NCI-H146 (cell line): Measurements from ENCODE around the gene SLC9A8.
"Not testable (repeated sequence)": the region's sequence is repeated elsewhere in the genome, so short reads cannot be mapped to it uniquely, and the experiment has no call there.

Source experiments
- DNase-seq: peaks from one replicate; lab custom pipeline; 2025; lab: John Stamatoyannopoulos, UW

SLC9A8 gene

GRCh38 chr20:49851991-49852390 lies 39.4 kb downstream of the SLC9A8 start:
- DNase-seq: no peak

GRCh38 chr20:49852522-49853080 lies 40.0 kb downstream of the SLC9A8 start:
- no peak for DNase-seq

GRCh38 chr20:49853640-49854039 lies 41.0 kb downstream of the SLC9A8 start:
- DNase-seq: no peak

GRCh38 chr20:49854190-49854875 lies 41.7 kb downstream of the SLC9A8 start:
- no peak for DNase-seq

- DNase-seq: no peak
Measured at GRCh38 chr20:49856904-49857303, 44.3 kb downstream of the SLC9A8 start.

GRCh38 chr20:49858076-49858585 lies 45.5 kb downstream of the SLC9A8 start:
- DNase-seq: no peak

- no peak for DNase-seq
Measured at GRCh38 chr20:49859011-49859410, 46.4 kb downstream of the SLC9A8 start.

- no peak for DNase-seq
Measured at GRCh38 chr20:49859807-49860206, 47.2 kb downstream of the SLC9A8 start.

- not testable (repeated sequence) for DNase-seq
Measured at GRCh38 chr20:49861232-49861631, 48.6 kb downstream of the SLC9A8 start.

GRCh38 chr20:49862607-49863200 lies 50.1 kb downstream of the SLC9A8 start:
- DNase-seq: no peak

GRCh38 chr20:49863666-49864065 lies 51.0 kb downstream of the SLC9A8 start:
- no peak for DNase-seq

- no peak for DNase-seq
Measured at GRCh38 chr20:49865559-49865958, 52.9 kb downstream of the SLC9A8 start.

- DNase-seq: no peak
Measured at GRCh38 chr20:49866051-49866450, 53.4 kb downstream of the SLC9A8 start.

- peak; percentile 78 for DNase-seq
Measured at GRCh38 chr20:49867453-49868215, 55.0 kb downstream of the SLC9A8 start.

GRCh38 chr20:49868538-49868937 lies 55.9 kb downstream of the SLC9A8 start:
- DNase-seq: no peak

GRCh38 chr20:49868964-49869363 lies 56.3 kb downstream of the SLC9A8 start:
- DNase-seq: no peak

GRCh38 chr20:49870261-49870660 lies 57.6 kb downstream of the SLC9A8 start:
- DNase-seq: no peak

GRCh38 chr20:49871391-49871948 lies 58.8 kb downstream of the SLC9A8 start:
- no peak for DNase-seq

GRCh38 chr20:49872056-49872455 lies 59.4 kb downstream of the SLC9A8 start:
- DNase-seq: no peak

- DNase-seq: no peak
Measured at GRCh38 chr20:49874696-49875095, 62.1 kb downstream of the SLC9A8 start.

- peak; percentile 12 for DNase-seq
Measured at GRCh38 chr20:49877386-49877921, 64.8 kb downstream of the SLC9A8 start.

- no peak for DNase-seq
Measured at GRCh38 chr20:49878977-49879376, 66.3 kb downstream of the SLC9A8 start.
